Measurements from ENCODE around the gene DNAJC16. TPM values are rescaled to one million over a fixed set of nuclear protein-coding genes. Genes with fewer than 3 reads are reported as not detected.

Gene DNAJC16
- total and polyA plus RNA-seq, 2 donors (not counting 1 experiment from before 2014, with no cell fraction given) = 18.8 to 18.9 TPM

DNA sequence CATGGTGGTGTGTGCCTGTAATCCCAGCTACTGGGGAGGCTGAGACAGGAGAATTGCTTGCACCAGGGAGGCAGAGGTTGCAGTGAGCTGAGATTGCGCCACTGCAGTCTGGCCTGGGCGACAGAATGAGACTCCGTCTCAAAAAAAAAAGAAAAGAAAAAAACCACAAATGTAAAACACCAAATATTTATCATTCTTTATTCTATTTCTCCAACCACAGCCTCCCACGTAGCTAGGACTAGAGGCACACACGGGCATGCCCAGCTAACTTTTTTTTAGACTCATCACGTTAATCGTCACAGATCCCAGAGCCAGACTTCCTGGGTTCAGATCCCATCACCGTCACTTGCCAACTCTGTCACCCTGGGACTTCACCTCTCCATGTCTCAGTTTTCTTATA is 13.5 kb downstream of the DNAJC16 start:
- H3K79me2 ChIP-seq (ENCODE audit: control insufficient read depth, insufficient read depth, low read length) = no peaks in the 10 kb centered on the region
- TF ChIP-seq, protein P1, sequence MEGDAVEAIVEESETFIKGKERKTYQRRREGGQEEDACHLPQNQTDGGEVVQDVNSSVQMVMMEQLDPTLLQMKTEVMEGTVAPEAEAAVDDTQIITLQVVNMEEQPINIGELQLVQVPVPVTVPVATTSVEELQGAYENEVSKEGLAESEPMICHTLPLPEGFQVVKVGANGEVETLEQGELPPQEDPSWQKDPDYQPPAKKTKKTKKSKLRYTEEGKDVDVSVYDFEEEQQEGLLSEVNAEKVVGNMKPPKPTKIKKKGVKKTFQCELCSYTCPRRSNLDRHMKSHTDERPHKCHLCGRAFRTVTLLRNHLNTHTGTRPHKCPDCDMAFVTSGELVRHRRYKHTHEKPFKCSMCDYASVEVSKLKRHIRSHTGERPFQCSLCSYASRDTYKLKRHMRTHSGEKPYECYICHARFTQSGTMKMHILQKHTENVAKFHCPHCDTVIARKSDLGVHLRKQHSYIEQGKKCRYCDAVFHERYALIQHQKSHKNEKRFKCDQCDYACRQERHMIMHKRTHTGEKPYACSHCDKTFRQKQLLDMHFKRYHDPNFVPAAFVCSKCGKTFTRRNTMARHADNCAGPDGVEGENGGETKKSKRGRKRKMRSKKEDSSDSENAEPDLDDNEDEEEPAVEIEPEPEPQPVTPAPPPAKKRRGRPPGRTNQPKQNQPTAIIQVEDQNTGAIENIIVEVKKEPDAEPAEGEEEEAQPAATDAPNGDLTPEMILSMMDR (conservative IDR thresholded peaks at IDR 0.05 in 1 of 2, IDR thresholded peaks at IDR 0.05 in 1 of 2; ENCODE audit: low read depth in 1 of 2, low read length in 2 of 2) = no peak
- TF ChIP-seq EZH2 (IDR thresholded peaks at IDR 0.05; ENCODE audit: low read length, missing control alignments) = no peak
- H3K27ac ChIP-seq (ENCODE audit: insufficient read depth, low read length) = no peak overlapping the region
- DNase-seq (ENCODE audit: low read depth in 2 of 2) = peak; percentile 11 to 75
- H2AFZ ChIP-seq (ENCODE audit: low read length) = no peak overlapping the region
- no peak overlapping the region for H3K4me3 ChIP-seq (replicated peaks in 1 of 4; ENCODE audit: control extremely low read depth in 1 of 4, insufficient read depth in 1 of 4, low read depth in 3 of 4, low read length in 4 of 4)
- no peak overlapping the region for H3K4me2 ChIP-seq (ENCODE audit: extremely low read depth, insufficient read depth, low read length)
- no peaks in the 10 kb centered on the region for H3K4me1 ChIP-seq (ENCODE audit: control insufficient read depth, extremely low read depth, insufficient read depth, low read length)
- H3K9ac ChIP-seq (ENCODE audit: insufficient read depth, low read length) = no peak overlapping the region
- no peaks in the 10 kb centered on the region for H4K20me1 ChIP-seq (ENCODE audit: control insufficient read depth, extremely low read depth, insufficient read depth, low read length)
- H3K27me3 ChIP-seq (ENCODE audit: control insufficient read depth, insufficient read depth, low read length) = no peaks in the 10 kb centered on the region
- H3K9me3 ChIP-seq (ENCODE audit: control insufficient read depth, insufficient read depth, low read depth, low read length) = no peaks in the 10 kb centered on the region
- H3K36me3 ChIP-seq (ENCODE audit: control insufficient read depth, insufficient read depth, low read length) = peaks cover 5% of the 10 kb centered on the region

DNA sequence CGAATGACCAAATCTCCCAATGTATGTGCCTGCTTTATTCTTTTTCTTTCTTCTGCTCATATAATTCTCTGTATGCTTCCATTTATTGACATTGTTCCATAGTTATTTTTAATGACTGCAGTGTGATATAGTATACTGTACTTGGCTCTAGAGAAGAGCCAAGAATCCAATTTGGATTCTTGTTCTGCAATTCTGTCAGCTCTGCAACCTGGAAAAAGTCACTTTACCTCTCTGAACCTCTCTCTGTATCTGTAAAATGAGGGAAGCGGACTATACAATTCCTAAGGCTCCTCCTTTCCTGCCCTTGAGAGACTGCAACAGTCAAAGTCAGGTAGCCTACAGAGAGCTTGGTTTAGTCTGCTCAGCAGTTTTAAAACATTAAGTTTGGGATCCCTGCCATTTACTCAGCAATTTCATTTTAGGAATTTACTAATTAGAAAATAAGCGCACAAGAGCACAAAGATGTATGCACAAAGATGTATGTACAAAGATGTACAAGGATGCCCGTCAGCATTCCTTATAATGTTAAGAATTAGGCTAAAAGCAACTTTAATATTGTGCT is 14.7 kb downstream of the DNAJC16 start:
- no peaks in the 10 kb centered on the region for H4K20me1 ChIP-seq (ENCODE audit: control insufficient read depth, extremely low read depth, insufficient read depth, low read length)
- H3K36me3 ChIP-seq (ENCODE audit: control insufficient read depth, insufficient read depth, low read length) = peaks cover 5% of the 10 kb centered on the region
- H3K9me3 ChIP-seq (ENCODE audit: control insufficient read depth, insufficient read depth, low read depth, low read length) = no peaks in the 10 kb centered on the region
- H2AFZ ChIP-seq (ENCODE audit: low read length) = no peak overlapping the region
- H3K27ac ChIP-seq (ENCODE audit: insufficient read depth, low read length) = no peak overlapping the region
- no peak overlapping the region for H3K4me2 ChIP-seq (ENCODE audit: extremely low read depth, insufficient read depth, low read length)
- H3K4me3 ChIP-seq (replicated peaks in 1 of 4; ENCODE audit: control extremely low read depth in 1 of 4, insufficient read depth in 1 of 4, low read depth in 3 of 4, low read length in 4 of 4) = no peak overlapping the region
- TF ChIP-seq, protein P1 (conservative IDR thresholded peaks at IDR 0.05 in 1 of 2, IDR thresholded peaks at IDR 0.05 in 1 of 2; ENCODE audit: low read depth in 1 of 2, low read length in 2 of 2) = no peak
- no peak for TF ChIP-seq EZH2 (IDR thresholded peaks at IDR 0.05; ENCODE audit: low read length, missing control alignments)
- no peak for DNase-seq (ENCODE audit: low read depth in 2 of 2)
- no peaks in the 10 kb centered on the region for H3K4me1 ChIP-seq (ENCODE audit: control insufficient read depth, extremely low read depth, insufficient read depth, low read length)
- H3K27me3 ChIP-seq (ENCODE audit: control insufficient read depth, insufficient read depth, low read length) = no peaks in the 10 kb centered on the region
- no peak overlapping the region for H3K9ac ChIP-seq (ENCODE audit: insufficient read depth, low read length)
- no peaks in the 10 kb centered on the region for H3K79me2 ChIP-seq (ENCODE audit: control insufficient read depth, insufficient read depth, low read length)

DNA sequence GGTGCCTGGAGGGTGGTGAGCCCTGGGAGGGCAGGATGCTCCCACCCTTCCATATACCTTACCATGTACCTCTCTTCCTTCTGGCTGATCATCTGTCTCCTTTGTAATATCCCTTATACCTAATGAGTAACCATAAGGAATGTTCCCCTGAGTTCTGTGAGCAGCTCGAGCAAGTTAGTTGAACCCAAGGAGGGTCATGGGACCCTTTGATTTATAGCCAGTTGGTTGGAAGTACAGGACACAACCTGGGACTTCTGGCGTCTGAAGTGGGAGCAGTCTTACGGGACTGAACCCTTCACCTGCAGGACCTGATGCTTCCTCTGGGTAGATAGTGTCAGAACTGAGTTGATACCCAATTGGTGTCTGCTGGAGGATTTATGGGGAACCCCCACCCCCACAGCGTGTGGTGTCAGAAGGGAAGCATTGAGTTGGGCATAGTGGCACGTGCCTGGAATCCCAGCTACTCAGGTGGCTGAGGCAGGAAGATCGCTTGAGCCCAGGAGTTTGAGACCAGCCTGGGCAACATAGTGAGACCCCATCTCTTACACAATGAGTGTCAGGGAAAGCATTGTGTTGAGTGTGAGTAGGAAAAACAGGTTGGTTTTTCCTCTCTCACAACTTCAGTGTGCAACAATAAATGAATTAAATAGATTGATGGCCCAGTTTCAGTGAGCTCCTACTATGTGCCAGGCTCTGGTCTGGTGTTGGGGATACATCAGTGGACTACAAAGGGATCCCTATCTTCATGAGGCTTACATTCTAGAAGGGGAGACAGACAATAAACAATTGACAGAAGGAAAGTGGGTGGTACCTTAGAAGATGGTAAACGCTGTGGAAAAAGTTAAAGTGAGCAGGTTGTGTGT is 16.0 kb downstream of the DNAJC16 start:
- Histone ChIP-seq H3K36me3 (ENCODE audit: control insufficient read depth, insufficient read depth, low read length) (peaks cover 5% of the 10 kb centered on the region), H3K4me2 (ENCODE audit: extremely low read depth, insufficient read depth, low read length) (no peak overlapping the region), H3K4me3 (replicated peaks in 1 of 4; ENCODE audit: control extremely low read depth in 1 of 4, insufficient read depth in 1 of 4, low read depth in 3 of 4, low read length in 4 of 4) (no peak overlapping the region), H3K27me3 (ENCODE audit: control insufficient read depth, insufficient read depth, low read length) (no peaks in the 10 kb centered on the region), H3K79me2 (ENCODE audit: control insufficient read depth, insufficient read depth, low read length) (no peaks in the 10 kb centered on the region), H3K27ac (ENCODE audit: insufficient read depth, low read length) (no peak overlapping the region), H3K4me1 (ENCODE audit: control insufficient read depth, extremely low read depth, insufficient read depth, low read length) (no peaks in the 10 kb centered on the region), H2AFZ (ENCODE audit: low read length) (no peak overlapping the region), H3K9ac (ENCODE audit: insufficient read depth, low read length) (no peak overlapping the region), H4K20me1 (ENCODE audit: control insufficient read depth, extremely low read depth, insufficient read depth, low read length) (no peaks in the 10 kb centered on the region), H3K9me3 (ENCODE audit: control insufficient read depth, insufficient read depth, low read depth, low read length) (no peaks in the 10 kb centered on the region)
- no peak for DNase-seq (ENCODE audit: low read depth in 2 of 2)
- TF ChIP-seq, protein P1 (conservative IDR thresholded peaks at IDR 0.05 in 1 of 2, IDR thresholded peaks at IDR 0.05 in 1 of 2; ENCODE audit: low read depth in 1 of 2, low read length in 2 of 2) = no peak
- TF ChIP-seq EZH2 (IDR thresholded peaks at IDR 0.05; ENCODE audit: low read length, missing control alignments) = no peak
